Measurements from ENCODE around the gene FAM168A.

Gene FAM168A

DNA sequence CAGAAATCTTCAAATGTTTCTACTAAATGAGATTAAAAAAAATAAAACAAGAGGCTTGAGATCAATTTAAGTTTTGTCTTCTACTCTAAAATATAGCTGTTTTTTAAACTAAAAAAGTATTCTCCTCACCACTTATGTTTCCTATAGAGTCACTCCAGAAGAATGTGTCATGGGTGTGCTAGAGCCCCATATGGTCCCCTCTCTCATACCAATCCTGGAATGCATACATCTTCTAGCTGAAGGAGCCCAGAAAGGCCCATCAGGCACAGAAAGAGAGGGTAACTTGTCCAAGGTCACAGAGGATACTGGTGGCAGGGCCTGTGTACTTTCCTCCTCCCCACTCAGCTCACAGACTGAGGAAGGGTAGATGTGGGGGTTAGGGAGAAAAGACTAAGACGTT lies 187.3 kb downstream of the FAM168A start:
- Histone ChIP-seq H3K4me3 (ENCODE audit: low read depth, low read length) (no peak overlapping the region), H3K9ac (ENCODE audit: low read depth, low read length) (no peak overlapping the region), H3K27me3 (ENCODE audit: control insufficient read depth, insufficient read depth, low read length) (no peaks in the 10 kb centered on the region), H3K4me1 (ENCODE audit: control insufficient read depth, insufficient read depth, low read length) (no peaks in the 10 kb centered on the region), H3K27ac (ENCODE audit: low read depth, low read length) (no peak overlapping the region), H3K9me3 (ENCODE audit: control insufficient read depth, insufficient read depth, low read length) (no peaks in the 10 kb centered on the region), H3K36me3 (ENCODE audit: control insufficient read depth, insufficient read depth, low read length) (peaks cover 32% of the 10 kb centered on the region)

GRCh38 chr11:73409431-73409830 lies 188.5 kb downstream of the FAM168A start:
- no peaks in the 10 kb centered on the region for H3K27me3 ChIP-seq (ENCODE audit: control insufficient read depth, insufficient read depth, low read length)
- peaks cover 32% of the 10 kb centered on the region for H3K36me3 ChIP-seq (ENCODE audit: control insufficient read depth, insufficient read depth, low read length)
- no peaks in the 10 kb centered on the region for H3K9me3 ChIP-seq (ENCODE audit: control insufficient read depth, insufficient read depth, low read length)
- H3K4me3 ChIP-seq (ENCODE audit: low read depth, low read length) = no peak overlapping the region
- H3K27ac ChIP-seq (ENCODE audit: low read depth, low read length) = no peak overlapping the region
- H3K4me1 ChIP-seq (ENCODE audit: control insufficient read depth, insufficient read depth, low read length) = no peaks in the 10 kb centered on the region
- H3K9ac ChIP-seq (ENCODE audit: low read depth, low read length) = no peak overlapping the region

GRCh38 chr11:73406619-73407018 lies 191.3 kb downstream of the FAM168A start:
- Histone ChIP-seq H3K9me3 (ENCODE audit: control insufficient read depth, insufficient read depth, low read length) (no peaks in the 10 kb centered on the region), H3K27ac (ENCODE audit: low read depth, low read length) (no peak overlapping the region), H3K27me3 (ENCODE audit: control insufficient read depth, insufficient read depth, low read length) (no peaks in the 10 kb centered on the region), H3K9ac (ENCODE audit: low read depth, low read length) (no peak overlapping the region), H3K4me3 (ENCODE audit: low read depth, low read length) (no peak overlapping the region), H3K4me1 (ENCODE audit: control insufficient read depth, insufficient read depth, low read length) (0 out of 2 replicates have a peak, but pooled peaks cover 9% of the 10 kb centered on the region), H3K36me3 (ENCODE audit: control insufficient read depth, insufficient read depth, low read length) (peaks cover 32% of the 10 kb centered on the region)

GRCh38 chr11:73406131-73406530 lies 191.8 kb downstream of the FAM168A start:
- no peak overlapping the region for H3K27ac ChIP-seq (ENCODE audit: low read depth, low read length)
- H3K9me3 ChIP-seq (ENCODE audit: control insufficient read depth, insufficient read depth, low read length) = no peaks in the 10 kb centered on the region
- H3K4me3 ChIP-seq (ENCODE audit: low read depth, low read length) = no peak overlapping the region
- H3K4me1 ChIP-seq (ENCODE audit: control insufficient read depth, insufficient read depth, low read length) = 0 out of 2 replicates have a peak, but pooled peaks cover 9% of the 10 kb centered on the region
- H3K9ac ChIP-seq (ENCODE audit: low read depth, low read length) = no peak overlapping the region
- peaks cover 32% of the 10 kb centered on the region for H3K36me3 ChIP-seq (ENCODE audit: control insufficient read depth, insufficient read depth, low read length)
- H3K27me3 ChIP-seq (ENCODE audit: control insufficient read depth, insufficient read depth, low read length) = no peaks in the 10 kb centered on the region

DNA sequence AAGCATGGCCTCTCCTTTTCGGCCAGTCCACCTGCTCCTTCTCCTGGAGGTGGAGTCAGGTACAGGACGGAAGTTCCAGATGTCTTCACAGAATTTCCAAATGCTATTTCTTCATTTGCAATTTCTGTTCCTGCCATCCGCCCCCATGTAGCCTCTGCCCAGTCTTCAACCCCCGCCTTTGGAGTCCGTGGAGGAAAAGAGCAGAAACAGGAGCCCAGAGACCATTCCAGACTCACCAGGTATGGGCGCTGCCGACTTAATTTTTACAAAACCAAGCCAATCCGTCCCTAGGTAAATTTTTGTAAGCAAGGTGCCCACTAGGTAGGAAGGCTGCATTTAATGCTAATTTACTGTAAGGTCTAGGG lies 192.8 kb downstream of the FAM168A start:
- Histone ChIP-seq H3K4me1 (ENCODE audit: control insufficient read depth, insufficient read depth, low read length) (0 out of 2 replicates have a peak, but pooled peaks cover 9% of the 10 kb centered on the region), H3K4me3 (ENCODE audit: low read depth, low read length) (no peak overlapping the region), H3K27me3 (ENCODE audit: control insufficient read depth, insufficient read depth, low read length) (no peaks in the 10 kb centered on the region), H3K9me3 (ENCODE audit: control insufficient read depth, insufficient read depth, low read length) (no peaks in the 10 kb centered on the region), H3K36me3 (ENCODE audit: control insufficient read depth, insufficient read depth, low read length) (peaks cover 23% of the 10 kb centered on the region), H3K27ac (ENCODE audit: low read depth, low read length) (no peak overlapping the region), H3K9ac (ENCODE audit: low read depth, low read length) (no peak overlapping the region)

- 0 out of 2 replicates have a peak, but pooled peaks cover 9% of the 10 kb centered on the region for H3K4me1 ChIP-seq (ENCODE audit: control insufficient read depth, insufficient read depth, low read length)
- H3K36me3 ChIP-seq (ENCODE audit: control insufficient read depth, insufficient read depth, low read length) = peaks cover 20% of the 10 kb centered on the region
- H3K9me3 ChIP-seq (ENCODE audit: control insufficient read depth, insufficient read depth, low read length) = no peaks in the 10 kb centered on the region
- no peaks in the 10 kb centered on the region for H3K27me3 ChIP-seq (ENCODE audit: control insufficient read depth, insufficient read depth, low read length)
- H3K27ac ChIP-seq (ENCODE audit: low read depth, low read length) = no peak overlapping the region
- H3K4me3 ChIP-seq (ENCODE audit: low read depth, low read length) = no peak overlapping the region
- no peak overlapping the region for H3K9ac ChIP-seq (ENCODE audit: low read depth, low read length)
Measured at GRCh38 chr11:73404506-73405145, 193.3 kb downstream of the FAM168A start.

DNA sequence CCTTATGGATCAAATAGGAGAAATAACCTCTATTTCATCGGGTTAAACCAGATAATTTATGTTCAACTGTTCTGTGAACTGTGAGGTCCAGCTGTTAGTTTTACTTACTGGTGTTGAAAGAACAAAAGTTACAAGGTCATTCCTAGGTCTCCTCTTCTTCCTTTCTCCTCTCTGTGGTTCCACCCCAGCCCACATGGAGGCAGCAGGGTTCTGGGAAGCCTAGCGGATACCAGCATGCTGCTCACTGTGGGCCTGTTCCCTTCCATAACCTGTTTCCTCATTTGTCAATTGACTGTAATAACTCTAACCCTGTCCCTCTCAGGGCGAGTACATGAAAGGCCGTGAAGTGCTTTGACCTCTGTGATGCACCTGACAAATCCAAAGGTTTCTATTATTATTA lies 193.9 kb downstream of the FAM168A start:
- Histone ChIP-seq H3K27me3 (ENCODE audit: control insufficient read depth, insufficient read depth, low read length) (no peaks in the 10 kb centered on the region), H3K27ac (ENCODE audit: low read depth, low read length) (no peak overlapping the region), H3K4me3 (ENCODE audit: low read depth, low read length) (no peak overlapping the region), H3K9me3 (ENCODE audit: control insufficient read depth, insufficient read depth, low read length) (no peaks in the 10 kb centered on the region), H3K4me1 (ENCODE audit: control insufficient read depth, insufficient read depth, low read length) (0 out of 2 replicates have a peak, but pooled peaks cover 9% of the 10 kb centered on the region), H3K9ac (ENCODE audit: low read depth, low read length) (no peak overlapping the region), H3K36me3 (ENCODE audit: control insufficient read depth, insufficient read depth, low read length) (peaks cover 14% of the 10 kb centered on the region)

DNA sequence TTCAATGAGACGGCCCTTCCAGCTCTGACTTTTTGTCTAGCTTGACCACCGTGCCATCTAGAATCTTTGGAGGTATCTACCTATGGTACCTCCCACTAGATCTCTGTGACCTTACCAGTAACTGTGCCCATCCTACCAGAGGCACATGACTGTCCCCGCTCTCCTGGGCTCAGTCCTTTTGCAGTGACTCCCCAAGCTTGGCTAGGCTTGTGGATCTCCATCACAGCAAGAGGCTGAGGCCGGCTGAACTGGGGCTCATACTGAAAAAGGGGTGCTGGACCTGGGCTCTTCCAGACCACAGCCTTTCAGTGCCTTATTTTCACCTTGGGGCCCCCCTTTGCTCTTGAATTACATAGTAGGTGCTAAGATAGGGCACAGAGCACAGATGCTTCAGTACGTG lies 194.4 kb downstream of the FAM168A start:
- no peak overlapping the region for H3K9ac ChIP-seq (ENCODE audit: low read depth, low read length)
- no peak overlapping the region for H3K27ac ChIP-seq (ENCODE audit: low read depth, low read length)
- H3K36me3 ChIP-seq (ENCODE audit: control insufficient read depth, insufficient read depth, low read length) = peaks cover 10% of the 10 kb centered on the region; the same call in 1 of the 2 replicates
- no peak overlapping the region for H3K4me3 ChIP-seq (ENCODE audit: low read depth, low read length)
- H3K9me3 ChIP-seq (ENCODE audit: control insufficient read depth, insufficient read depth, low read length) = no peaks in the 10 kb centered on the region
- H3K4me1 ChIP-seq (ENCODE audit: control insufficient read depth, insufficient read depth, low read length) = 0 out of 2 replicates have a peak, but pooled peaks cover 9% of the 10 kb centered on the region
- no peaks in the 10 kb centered on the region for H3K27me3 ChIP-seq (ENCODE audit: control insufficient read depth, insufficient read depth, low read length)

GRCh38 chr11:73402834-73403185 lies 195.1 kb downstream of the FAM168A start:
- Histone ChIP-seq H3K9me3 (ENCODE audit: control insufficient read depth, insufficient read depth, low read length) (no peaks in the 10 kb centered on the region), H3K36me3 (ENCODE audit: control insufficient read depth, insufficient read depth, low read length) (peaks cover 10% of the 10 kb centered on the region; the same call in 1 of the 2 replicates), H3K9ac (ENCODE audit: low read depth, low read length) (no peak overlapping the region), H3K27ac (ENCODE audit: low read depth, low read length) (no peak overlapping the region), H3K4me1 (ENCODE audit: control insufficient read depth, insufficient read depth, low read length) (0 out of 2 replicates have a peak, but pooled peaks cover 9% of the 10 kb centered on the region), H3K27me3 (ENCODE audit: control insufficient read depth, insufficient read depth, low read length) (no peaks in the 10 kb centered on the region), H3K4me3 (ENCODE audit: low read depth, low read length) (no peak overlapping the region)

DNA sequence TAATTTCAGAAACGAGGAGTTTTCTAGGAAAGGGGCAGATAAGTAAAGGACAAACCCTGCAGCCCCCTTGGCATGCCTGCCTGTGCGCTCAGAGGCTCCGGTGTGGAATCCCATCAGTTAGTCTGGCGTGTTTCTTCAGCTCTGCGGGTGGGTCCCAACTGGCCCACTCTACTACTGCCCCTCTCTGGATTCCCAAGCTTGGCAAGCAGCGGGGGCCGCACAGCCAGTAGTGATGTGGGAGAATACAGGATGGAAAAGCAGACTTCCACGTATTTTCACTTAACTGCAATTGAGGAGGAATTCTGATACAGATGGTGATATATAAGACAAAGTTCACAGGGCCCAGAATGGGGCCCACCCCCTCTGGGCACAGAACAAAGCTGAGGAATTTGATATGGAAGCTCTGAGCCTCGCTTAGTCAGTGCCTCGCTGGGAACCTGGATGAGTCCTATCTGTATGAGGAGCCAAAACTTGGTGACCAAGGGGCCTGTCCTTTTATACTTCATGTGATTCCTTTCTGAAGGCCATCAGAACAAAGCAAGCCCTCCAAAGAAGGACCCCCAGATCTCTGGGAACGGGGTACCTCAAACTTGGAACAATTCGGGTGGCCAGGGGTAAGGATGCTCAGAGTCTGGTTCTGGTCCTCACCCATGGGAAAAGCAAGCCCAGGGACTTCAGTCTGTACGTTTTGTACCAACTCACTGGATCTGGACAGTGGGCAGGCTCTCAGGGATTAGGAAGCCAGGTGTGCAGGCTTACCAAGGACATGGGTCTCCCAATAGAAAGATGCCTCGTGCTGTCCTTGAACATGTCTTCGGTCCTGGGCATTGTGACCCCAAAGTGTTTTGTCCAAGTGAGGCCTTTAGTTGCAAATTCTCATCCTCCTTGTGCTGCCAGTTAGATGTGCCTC lies 195.7 kb downstream of the FAM168A start:
- H3K36me3 ChIP-seq (ENCODE audit: control insufficient read depth, insufficient read depth, low read length) = peaks cover 5% of the 10 kb centered on the region; the same call in 1 of the 2 replicates
- no peak overlapping the region for H3K9ac ChIP-seq (ENCODE audit: low read depth, low read length)
- H3K4me1 ChIP-seq (ENCODE audit: control insufficient read depth, insufficient read depth, low read length) = 0 out of 2 replicates have a peak, but pooled peaks cover 9% of the 10 kb centered on the region
- no peak overlapping the region for H3K4me3 ChIP-seq (ENCODE audit: low read depth, low read length)
- H3K9me3 ChIP-seq (ENCODE audit: control insufficient read depth, insufficient read depth, low read length) = no peaks in the 10 kb centered on the region
- H3K27me3 ChIP-seq (ENCODE audit: control insufficient read depth, insufficient read depth, low read length) = no peaks in the 10 kb centered on the region
- H3K27ac ChIP-seq (ENCODE audit: low read depth, low read length) = no peak overlapping the region
